MM.1S (cell line): ENCODE data around the gene STK17B.

Experiments used
- EZH2 ChIP-seq: fragments of 300-600 bp; sonication (generic); optimal IDR thresholded peaks from 2 replicates; pipeline ENCODE3; 2017; ENCODE audit warnings: low read depth, mild to moderate bottlenecking, antibody characterized with exemption, low read length, mixed read lengths
- TF ChIP-seq, protein P1 (sequence below): fragments of 300-600 bp; sonication (generic); IDR thresholded peaks from 2 replicates; pipeline ENCODE4 v1.5.1; 2016; ENCODE audit warnings: antibody characterized with exemption, low read length, mixed read lengths

DNA sequence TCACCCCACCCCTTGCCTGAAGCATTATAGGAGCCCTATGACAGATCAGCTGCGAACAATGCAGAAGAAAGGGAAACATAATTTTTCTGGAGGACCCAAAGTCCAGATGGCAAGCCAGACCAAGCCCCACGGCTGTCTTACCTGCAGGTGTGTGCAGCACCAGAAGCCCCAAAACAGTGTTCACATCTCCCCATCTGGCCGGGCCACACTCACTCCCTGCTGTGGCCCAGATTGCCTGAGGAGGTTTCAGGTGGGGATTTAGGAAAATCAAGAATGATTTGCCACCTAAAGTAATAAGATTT is 11.7 kb upstream of the STK17B start:
- TF ChIP-seq, protein P1, sequence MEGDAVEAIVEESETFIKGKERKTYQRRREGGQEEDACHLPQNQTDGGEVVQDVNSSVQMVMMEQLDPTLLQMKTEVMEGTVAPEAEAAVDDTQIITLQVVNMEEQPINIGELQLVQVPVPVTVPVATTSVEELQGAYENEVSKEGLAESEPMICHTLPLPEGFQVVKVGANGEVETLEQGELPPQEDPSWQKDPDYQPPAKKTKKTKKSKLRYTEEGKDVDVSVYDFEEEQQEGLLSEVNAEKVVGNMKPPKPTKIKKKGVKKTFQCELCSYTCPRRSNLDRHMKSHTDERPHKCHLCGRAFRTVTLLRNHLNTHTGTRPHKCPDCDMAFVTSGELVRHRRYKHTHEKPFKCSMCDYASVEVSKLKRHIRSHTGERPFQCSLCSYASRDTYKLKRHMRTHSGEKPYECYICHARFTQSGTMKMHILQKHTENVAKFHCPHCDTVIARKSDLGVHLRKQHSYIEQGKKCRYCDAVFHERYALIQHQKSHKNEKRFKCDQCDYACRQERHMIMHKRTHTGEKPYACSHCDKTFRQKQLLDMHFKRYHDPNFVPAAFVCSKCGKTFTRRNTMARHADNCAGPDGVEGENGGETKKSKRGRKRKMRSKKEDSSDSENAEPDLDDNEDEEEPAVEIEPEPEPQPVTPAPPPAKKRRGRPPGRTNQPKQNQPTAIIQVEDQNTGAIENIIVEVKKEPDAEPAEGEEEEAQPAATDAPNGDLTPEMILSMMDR: no peak
- TF ChIP-seq EZH2: no peak
